LHCN-M2 (cell line): ENCODE measurements around the gene KRTAP1-5. TPM values are rescaled to one million over a fixed set of nuclear protein-coding genes. Genes with fewer than 3 reads are reported as not detected.
A peak's percentile ranks its signal among the peaks of the same experiment; 100 is the strongest.
"Not testable (repeated sequence)": the region's sequence is repeated elsewhere in the genome, so short reads cannot be mapped to it uniquely, and the experiment has no call there.

Experiments
- DNase-seq: peaks from one replicate; pipeline ENCODE4 v3.0.0-alpha.2; 2012; ENCODE audit warnings: low read depth
- total RNA-seq: library from RNA; depleted of rRNA; stranded (reverse); fragments of >200 nt; gene quantifications from 2 replicates; pipeline ENCODE4 v1.2.3, GENCODE V29; 2014

KRTAP1-5 gene
- total RNA-seq, 1 experiment from 2014 or later: 2.8 TPM

DNA sequence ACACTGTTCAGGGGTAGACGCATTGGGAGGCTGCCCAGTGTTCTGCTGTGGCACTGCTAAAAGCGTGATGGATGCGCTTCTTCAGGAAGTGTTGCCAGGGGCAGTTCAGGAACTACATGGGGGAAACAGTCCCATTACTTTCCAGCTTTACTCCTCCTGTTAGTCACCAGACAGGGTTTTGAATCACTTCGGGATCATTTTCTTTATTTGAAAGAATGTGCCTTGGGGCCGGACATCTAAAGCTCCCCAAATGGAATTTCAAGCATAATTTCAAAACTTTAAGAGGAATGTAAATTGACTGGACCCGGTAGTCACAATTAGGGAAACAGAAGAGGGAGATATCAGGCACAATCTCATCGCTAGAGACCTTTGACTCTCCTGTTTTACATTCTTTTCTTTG lies 21.4 kb upstream of the KRTAP1-5 start:
- DNase-seq: peak; percentile 78

DNA sequence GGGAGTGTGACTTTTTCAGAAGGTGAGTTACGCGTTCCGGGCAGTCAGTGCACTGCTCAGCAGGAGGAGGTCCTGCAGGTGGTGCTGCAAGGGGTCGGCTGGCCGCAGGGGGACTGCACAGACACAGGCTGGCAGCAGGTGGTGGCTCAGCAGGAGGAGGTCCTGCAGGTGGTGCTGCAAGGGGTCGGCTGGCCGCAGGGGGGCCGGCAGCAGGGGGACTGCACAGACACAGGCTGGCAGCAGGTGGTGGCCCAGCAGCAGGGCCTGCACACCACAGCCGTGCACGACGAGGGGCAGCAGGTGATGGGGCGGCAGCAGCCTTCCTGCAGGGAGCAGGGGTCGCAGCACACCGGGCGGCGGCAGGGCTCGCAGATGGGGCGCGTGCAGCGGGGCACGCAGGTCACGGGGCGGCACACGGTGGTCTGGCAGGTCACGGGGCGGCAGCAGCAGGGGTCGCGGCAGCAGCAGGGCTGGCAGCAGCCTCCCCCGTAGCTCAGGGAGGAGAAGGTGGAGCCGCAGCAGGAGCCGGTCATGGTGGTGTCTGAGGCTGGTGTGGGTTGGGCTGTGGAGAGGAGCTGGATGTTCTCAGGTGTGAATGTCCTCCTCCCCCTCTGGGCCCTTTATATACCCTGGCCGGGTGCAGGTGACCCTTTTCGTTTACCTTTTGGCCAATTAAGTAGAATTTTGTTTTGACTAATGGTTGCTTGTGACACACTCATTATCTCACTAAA lies 19.9 kb upstream of the KRTAP1-5 start, which contains the start of gene KRTAP2-1:
Gene KRTAP2-1, minus strand, starts transcription at position 582 of the 731 bp plus-strand sequence. Its CDS starts 49 bp downstream, at position 533.
- DNase-seq: not testable (repeated sequence)

DNA sequence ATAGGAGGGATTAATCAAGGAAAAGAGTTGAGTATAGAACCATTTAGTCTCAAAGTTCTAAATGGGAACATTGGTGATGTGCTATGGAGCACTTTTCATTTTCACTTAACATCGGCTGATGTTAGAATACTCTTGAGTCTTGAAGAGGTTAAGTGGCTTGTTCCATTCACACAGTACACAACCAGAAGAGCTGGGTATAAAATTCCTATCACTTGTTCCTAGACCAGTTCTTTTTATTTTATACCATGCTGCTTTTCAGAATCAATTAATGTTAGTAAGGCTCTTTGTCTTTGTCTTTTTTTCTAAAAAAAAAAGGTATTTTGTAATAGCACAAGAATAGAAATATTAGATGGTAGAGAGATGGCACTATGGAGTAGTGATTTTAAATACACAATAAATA lies 15.9 kb upstream of the KRTAP1-5 start:
- DNase-seq: no peak

DNA sequence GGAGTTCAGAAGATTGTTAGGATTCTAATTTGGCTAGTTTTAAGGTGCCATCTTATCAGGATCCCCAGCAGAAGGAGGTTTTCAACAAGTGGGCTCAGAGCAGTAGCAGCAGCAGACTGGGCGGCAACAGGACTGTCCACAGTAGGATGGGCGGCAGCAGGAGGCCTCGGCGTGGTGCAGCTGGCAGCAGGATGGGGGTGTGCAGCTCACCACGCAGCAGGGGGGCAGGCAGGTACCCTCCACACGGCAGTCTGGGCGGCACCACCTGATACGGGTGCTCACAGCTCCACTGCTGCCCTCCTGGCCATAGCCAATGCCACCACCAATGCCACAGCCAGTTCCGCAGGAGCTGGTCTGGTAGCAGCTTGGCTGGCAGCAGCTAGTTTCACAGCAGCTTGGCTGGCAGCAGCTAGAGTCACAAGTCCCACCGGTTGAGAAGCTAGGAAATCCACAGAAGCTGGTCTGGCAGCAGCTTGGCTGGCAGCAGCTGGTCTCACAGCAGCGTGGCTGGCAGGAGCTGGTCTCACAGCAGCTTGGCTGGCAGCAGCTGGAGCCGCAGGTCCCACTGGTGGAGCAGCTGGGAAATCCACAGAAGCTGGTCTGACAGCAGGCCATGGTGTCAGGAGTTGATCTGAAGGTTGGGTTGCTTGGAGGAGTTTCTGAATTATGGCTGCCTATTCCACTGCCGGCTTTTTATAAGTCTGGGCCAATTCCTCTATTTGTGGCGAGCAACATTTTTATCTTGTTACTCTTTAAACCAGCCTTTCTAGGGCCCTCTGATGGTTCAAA lies 14.0 kb upstream of the KRTAP1-5 start, which contains the start of gene KRTAP1-1:
Gene KRTAP1-1, minus strand, starts transcription at position 668 of the 789 bp plus-strand sequence. Its CDS starts 53 bp downstream, at position 615.
- peak; percentile 65 for DNase-seq

DNA sequence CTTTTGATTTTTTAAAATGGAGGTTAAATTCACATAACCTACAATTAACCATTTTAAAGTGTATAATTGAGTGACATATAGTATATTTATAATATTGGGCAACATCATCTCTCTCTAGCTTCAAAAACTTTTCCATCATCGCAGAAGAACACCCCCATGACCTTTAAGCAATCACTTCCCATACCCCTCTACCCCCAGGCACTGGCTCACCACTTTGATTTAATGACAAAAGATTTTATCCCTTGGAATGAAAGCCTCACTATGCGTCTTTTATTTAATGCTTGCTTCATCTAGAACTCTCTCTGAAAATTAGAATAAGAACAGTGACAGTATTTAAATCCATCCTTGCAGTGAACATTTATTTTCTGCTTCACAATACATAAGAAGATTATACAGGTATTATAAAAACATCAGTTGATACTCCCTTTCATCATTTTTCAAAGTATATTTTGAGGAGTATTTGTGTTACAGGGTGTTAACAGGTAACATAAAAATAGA lies 10.9 kb upstream of the KRTAP1-5 start:
- DNase-seq: no peak

DNA sequence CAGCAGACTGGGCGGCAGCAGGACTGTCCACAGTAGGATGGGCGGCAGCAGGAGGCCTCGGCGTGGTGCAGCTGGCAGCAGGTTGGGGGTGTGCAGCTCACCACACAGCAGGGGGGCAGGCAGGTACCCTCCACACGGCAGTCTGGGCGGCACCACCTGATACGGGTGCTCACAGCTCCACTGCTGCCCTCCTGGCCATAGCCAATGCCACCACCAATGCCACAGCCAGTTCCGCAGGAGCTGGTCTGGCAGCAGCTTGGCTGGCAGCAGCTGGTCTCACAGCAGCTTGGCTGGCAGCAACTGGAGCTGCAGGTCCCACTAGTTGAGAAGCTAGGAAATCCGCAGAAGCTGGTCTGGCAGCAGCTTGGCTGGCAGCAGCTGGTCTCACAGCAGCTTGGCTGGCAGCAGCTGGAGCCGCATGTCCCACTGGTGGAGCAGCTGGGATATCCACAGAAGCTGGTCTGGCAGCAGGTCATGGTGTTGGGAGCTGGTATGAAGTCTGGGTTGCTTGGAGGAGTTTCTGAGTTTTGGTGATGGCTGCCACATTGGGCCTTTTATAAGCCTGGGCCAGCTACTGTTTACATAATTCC lies 7.4 kb upstream of the KRTAP1-5 start, which contains the start of gene KRTAP1-3:
Gene KRTAP1-3, minus strand, starts transcription at position 529 of the 590 bp plus-strand sequence. Its CDS starts 53 bp downstream, at position 476.
- peak; percentile 68 for DNase-seq

DNA sequence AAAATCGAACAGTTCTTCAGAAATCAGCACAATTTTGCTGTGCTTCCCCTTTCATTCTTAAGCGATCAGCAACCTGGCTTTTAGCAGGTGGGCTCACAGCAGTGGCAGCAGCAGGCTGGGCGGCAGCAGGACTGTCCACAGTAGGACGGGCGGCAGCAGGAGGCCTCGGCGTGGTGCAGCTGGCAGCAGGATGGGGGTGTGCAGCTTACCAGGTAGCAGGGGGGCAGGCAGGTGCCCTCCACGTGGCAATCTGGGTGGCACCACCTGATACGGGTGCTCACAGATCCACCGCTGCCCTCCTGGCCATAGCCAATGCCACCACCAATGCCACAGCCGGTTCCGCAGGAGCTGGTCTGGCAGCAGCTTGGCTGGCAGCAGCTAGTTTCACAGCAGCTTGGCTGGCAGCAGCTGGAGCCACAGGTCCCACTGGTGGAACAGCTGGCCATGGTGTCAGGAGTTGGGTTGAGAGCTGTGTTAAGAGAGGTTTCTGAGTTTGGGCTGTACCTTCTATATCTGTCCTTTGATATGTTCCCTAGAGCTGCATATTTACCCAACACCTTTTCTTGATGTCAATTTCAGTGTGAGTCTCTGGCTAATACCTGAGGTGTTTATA lies 2.7 kb upstream of the KRTAP1-5 start, which contains the start of gene KRTAP1-4:
Gene KRTAP1-4, minus strand, starts transcription at position 563 of the 613 bp plus-strand sequence. Its CDS starts 117 bp downstream, at position 446.
- DNase-seq: no peak

DNA sequence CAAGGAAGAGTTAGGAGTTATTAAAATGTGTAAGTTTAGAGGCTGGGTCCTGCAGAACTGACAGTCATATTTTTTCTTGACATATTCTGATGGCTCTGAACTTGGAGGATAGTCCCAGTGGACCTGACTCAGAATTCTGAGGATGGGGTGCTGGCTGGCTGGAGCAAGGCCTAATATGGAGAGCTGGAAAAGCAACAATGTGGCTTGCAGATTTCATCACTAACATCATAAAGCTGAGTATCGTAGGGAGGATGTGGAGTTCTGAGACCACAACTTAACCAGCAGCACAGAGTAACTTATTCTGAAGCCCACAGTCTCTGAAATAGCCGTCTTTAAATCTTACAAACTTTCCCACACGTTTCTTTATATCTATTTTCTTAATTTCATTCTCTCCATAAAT lies 2.3 kb downstream of the KRTAP1-5 start:
- DNase-seq: peak; percentile 38

DNA sequence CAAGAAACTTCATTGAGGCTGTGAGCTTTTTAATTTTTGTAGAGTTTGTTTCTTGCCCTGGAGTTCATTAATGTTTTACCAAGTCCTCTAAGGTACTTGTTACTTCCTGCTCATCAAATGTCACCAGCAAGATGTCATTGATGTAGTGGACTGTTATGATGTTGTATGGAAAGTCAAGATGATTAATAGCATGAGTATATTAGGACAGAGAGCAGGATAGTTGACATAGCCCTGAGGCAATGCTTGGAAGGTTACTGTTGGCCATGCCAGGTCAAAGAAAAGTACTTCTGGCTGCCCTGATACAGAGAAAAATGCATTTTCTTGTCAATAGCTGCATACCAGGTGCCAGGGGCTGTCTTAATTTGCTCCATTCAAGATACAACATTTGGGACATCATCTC lies 6.7 kb downstream of the KRTAP1-5 start:
- no peak for DNase-seq

DNA sequence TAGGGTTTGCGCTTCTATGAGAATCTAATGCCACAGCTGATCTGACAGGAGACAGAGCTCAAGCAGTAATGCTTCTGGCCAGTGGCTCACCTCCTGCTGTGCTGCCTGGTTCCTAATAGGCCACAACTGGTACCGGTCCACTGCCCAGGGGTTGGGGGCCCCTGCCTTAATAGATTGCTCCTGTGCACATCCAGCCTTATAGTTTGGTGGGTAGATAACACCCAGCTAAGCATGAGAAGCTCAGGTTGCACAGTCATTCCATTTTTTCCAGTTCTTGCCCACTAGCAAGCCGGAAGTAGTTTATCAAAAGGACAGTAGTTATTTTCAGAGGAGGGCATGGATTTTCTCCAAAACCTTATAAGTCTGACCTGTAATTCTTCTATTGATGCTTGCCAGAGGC lies 7.6 kb downstream of the KRTAP1-5 start:
- DNase-seq: no peak

DNA sequence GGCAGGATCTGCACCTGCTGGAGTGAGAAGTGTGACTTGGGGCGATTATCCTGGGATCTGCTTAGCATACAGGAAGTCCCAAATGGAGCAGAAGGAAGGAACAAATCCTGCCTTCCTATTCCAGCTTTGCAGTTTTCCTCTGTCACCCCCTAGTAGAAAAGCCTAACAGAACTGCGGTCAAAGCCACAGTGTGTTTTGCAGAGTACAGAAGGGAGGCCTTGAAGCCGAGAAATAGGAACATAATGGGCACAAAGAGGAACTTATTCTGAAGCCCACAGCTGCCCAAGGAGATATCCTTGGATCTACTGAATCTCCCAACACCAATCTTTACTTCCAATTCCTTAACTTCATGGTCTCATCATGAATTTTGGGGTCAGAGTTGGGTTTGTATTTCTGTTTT lies 8.5 kb downstream of the KRTAP1-5 start:
- no peak for DNase-seq

DNA sequence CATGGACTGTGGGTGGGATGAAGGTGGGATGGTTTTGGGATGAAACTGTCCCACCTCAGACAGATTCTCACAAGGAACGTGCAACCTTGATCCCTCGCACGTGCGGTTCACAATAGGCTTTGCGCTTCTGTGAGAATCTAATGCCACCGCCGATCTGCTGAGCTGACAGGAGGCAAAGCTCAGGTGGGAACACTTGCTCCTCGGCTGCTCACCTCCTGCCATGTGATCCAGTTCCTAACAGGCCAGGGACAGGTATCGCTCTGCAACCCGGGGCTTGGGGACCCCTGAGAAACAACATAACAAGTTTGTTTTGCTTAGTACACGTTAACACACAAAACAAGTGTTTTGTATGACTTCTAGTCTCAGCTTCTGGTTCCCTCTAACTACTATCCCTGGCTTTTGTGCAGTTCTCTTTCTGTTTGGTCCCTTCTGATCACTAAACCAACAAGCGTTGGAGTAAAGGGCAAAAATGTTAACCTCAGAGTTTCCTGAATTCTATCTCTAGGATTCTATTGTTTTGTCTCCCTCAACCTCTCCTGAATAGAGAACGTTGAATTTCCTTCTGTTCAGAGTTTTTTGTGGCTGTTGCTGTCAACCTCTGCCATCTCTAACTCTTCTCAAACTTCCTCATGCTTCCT lies 10.3 kb downstream of the KRTAP1-5 start:
- DNase-seq: no peak

DNA sequence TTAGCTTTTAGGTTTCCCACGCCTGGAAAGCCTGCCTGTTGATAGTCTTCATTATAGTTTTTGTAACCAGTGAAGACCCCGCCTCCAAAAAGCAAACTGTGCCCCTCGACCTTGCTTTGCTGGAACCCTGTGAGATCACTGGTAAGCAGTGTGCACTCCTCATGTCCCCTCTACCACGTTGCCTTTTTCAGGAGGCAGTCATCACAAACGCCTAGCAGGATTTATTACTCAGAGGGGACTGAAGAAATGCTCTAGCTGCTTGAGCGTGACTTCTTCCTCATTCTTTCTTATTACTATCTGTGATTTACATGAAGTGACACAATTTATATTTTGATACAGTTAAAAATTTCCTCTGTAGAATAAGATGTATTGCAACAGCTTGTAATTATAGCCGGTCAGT lies 11.6 kb downstream of the KRTAP1-5 start:
- DNase-seq: no peak

DNA sequence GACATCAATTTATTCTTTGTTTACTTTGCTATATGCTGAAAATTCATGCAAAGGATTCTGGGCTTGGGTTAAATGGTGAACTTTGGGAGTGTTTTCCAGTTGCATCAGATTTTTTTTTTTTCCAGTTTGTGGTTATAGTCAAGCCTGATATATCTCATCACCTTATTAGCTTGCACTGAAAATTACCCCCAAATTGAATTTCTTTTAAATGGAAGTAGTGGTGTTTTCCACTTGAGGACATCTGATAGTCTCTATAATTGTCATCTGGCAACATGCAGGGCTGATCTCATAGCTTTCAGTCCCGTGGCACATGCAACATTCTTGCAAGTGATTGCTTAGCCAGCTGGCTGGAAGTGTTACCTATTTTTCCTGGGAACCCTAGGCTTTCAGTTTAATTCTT lies 13.4 kb downstream of the KRTAP1-5 start:
- DNase-seq: peak; percentile 37

DNA sequence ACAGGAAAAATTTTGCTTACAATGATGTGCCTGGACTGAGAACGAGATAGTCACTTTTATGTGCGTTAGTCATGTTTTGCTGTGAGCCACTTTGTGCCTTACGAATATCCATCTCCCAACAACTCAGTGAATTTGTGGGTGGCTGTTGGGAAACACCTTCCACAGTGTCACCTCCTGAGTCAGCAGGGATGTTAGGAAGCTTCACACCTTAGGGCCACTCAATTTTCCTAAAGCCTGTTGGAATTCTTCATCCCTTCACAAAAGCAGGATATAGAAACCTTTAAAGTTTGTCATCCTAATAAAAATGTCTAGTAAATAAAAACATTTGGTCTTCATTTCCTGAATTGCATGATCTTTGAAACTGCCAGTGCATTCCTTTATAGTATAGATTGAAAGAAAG lies 13.8 kb downstream of the KRTAP1-5 start:
- no peak for DNase-seq

DNA sequence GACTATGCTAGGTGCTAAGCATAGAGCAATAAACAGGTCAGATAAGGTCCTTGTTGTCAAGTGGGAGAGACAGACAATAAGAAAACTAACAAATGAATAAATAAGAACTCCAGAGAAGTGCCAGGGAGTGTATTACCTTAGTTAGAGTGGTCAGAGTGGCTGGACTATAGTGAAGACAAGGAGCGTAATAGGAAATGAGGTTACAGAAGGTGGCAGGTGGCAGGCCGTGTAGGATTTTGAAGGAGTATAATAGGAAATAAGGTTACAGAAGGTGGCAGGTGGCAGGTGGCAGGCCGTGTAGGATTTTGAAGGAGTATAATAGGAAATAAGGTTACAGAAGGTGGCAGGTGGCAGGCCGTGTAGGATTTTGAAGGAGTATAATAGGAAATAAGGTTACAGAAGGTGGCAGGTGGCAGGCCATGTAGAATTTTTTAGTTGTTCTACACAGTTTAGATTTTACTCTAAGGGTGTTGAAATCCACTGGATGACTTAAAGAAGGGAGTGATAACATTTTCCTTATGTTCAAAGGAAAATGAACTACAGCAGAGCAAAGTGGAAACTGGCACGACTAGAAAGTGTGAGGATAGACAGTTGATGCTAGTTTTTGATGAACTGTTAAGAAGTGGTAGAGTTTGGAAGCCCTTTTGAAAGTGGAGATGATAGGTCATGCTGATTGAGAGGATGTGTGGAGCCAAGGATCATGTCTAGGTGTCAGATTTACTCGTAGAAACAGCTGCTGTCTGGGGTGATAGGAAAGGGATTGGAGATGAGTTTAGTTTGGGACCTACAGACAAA lies 14.5 kb downstream of the KRTAP1-5 start:
- no peak for DNase-seq

DNA sequence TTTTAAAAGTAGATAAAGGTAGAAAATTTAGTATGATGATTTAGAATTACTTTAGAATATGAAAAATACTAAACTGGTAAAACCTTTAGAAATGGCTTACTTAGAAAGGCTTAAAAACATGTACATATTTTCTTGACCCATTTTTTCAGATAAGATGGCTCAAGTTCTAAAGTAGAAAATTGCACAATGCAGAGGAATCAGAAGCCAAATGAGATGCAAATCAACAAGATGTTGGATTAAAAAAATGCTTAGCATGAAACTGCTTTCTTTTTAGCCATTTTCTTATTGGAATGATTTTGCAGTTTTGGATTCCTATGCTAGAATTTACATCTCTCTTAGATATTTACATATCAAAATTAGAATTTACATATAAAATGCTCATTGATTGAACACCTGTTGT lies 16.6 kb downstream of the KRTAP1-5 start:
- DNase-seq: no peak

DNA sequence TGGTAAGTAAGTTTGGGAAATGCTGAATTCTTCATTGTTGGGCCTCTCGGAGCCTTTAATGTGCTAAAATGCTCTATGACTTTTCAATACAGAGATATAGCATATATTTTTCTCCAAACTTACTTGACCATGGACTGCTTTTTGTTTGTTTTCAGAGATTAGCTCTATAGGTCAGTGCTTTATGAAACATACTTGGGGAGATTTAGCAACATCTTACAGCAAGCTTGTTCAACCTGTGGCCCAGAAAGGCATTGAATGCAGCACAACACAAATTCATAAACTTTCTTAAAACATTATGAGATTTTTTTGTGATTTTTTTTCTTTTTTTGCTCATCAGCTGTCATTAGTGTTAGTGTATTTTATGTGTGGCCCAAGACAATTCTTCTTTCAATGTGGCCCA lies 17.1 kb downstream of the KRTAP1-5 start:
- DNase-seq: no peak

DNA sequence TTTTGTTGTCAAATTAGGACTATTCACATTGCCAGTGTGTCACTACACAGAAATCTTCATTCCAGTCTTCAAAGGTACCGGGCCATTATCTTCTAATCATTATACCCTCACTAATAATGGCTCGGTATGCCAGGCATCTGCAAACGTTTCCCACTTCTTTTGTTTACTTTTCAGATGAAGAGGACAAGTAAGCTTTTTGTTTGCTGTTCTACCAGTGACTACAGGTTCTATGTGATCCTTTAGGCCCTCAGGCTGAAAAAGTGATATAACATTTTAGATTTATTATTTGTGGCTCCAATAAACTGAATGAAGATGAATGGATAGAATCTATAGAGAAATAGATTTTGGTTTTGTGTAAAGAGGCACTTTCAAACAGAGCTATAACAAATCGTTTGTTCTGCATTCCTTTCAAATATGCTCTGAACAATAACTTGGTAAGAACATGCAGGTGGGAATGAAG lies 17.7 kb downstream of the KRTAP1-5 start:
- no peak for DNase-seq

DNA sequence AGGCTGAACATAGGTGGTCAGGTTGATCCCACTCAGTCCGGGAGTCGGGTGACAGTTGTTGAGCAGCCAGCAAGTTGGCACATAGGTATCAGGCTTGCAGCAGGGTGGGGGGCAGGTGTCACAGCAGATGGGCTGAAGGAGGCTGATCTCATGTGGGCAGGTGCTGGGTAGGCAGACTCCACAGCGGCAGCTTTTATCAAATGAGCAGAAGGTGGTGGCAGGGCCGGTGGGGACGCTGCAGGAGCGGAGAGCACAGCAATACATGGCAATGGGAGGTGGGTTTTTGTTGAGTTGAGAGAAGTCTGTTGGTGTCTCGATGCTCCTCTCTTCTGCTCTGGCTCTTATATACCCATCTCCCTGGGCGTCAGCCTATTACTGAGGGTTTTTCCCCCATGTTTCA lies 18.2 kb downstream of the KRTAP1-5 start, which contains the start of gene KRTAP3-1:
Gene KRTAP3-1, minus strand, starts transcription at position 318 of the 400 bp plus-strand sequence. Its CDS starts 54 bp downstream, at position 264.
- no peak for DNase-seq
